Measurements from ENCODE around the gene UHMK1.

GRCh38 chr1:162530988-162531319 is 33.3 kb downstream of the UHMK1 start:
- TF ChIP-seq CTCF (IDR thresholded peaks at IDR 0.05) (no peak), POLR2A (IDR thresholded peaks at IDR 0.05) (no peak), EP300 (IDR thresholded peaks at IDR 0.05) (no peak)
